HCT116 (cell line): Measurements from ENCODE around the gene EVI5L.

Source experiments
- ATF3 ChIP-seq: IDR thresholded peaks from 2 replicates; pipeline ENCODE4 v1.6.1; 2012
- CEBPB ChIP-seq: IDR thresholded peaks from 2 replicates; pipeline ENCODE4 v1.6.1; 2012; ENCODE audit warnings: low read depth
- EGR1 ChIP-seq: IDR thresholded peaks from 2 replicates; pipeline ENCODE4 v1.6.1; 2012; ENCODE audit warnings: low read depth
- EZH2 ChIP-seq: fragments of 200-600 bp; sonication (generic); IDR thresholded peaks from 2 replicates; pipeline ENCODE4 v1.6.1; 2017; ENCODE audit warnings: antibody characterized with exemption, mixed run types
- JUND ChIP-seq: IDR thresholded peaks from 2 replicates; pipeline ENCODE4 v1.6.1; 2012
- POLR2A ChIP-seq: IDR thresholded peaks from 2 replicates; pipeline ENCODE4 v1.7.0; 2011; ENCODE audit warnings: borderline replicate concordance; ENCODE audit not compliant: insufficient read depth, insufficient read length; ENCODE audit errors: extremely low read depth
- POLR2AphosphoS5 ChIP-seq: IDR thresholded peaks from 2 replicates; pipeline ENCODE4 v1.6.1; 2011; ENCODE audit warnings: mild to moderate bottlenecking, low read depth, low read length, moderate library complexity
- RAD21 ChIP-seq: IDR thresholded peaks from 2 replicates; pipeline ENCODE4 v1.6.1; 2012; ENCODE audit warnings: low read depth, mild to moderate bottlenecking
- SIN3A ChIP-seq: IDR thresholded peaks from 2 replicates; pipeline ENCODE4 v1.6.1; 2012; ENCODE audit warnings: low read depth
- YY1 ChIP-seq: IDR thresholded peaks from 2 replicates; pipeline ENCODE4 v1.6.1; 2011; ENCODE audit warnings: low read length, low read depth, moderate library complexity, mild to moderate bottlenecking; ENCODE audit not compliant: insufficient replicate concordance; ENCODE audit errors: extremely low read depth
- TF ChIP-seq, protein P1 (sequence below), 3 experiments: fragments of 200-600 bp in 1 of 3; sonication (generic) in 1 of 3; IDR thresholded peaks in 2 of 3; conservative IDR thresholded peaks in 1 of 3; 2 replicates each; pipeline ENCODE4 v1.5.1; 2012 to 2017; ENCODE audit warnings: low read depth in 2 of 3, low read length in 2 of 3, antibody characterized with exemption in 1 of 3, borderline replicate concordance in 1 of 3, control low read depth in 1 of 3, mild to moderate bottlenecking in 1 of 3, mixed read lengths in 1 of 3, mixed run types in 1 of 3, moderate library complexity in 1 of 3; ENCODE audit not compliant: insufficient read depth in 1 of 3
- TF ChIP-seq, protein P2 (sequence below): IDR thresholded peaks from 2 replicates; pipeline ENCODE4 v1.6.1; 2011; ENCODE audit warnings: mild to moderate bottlenecking, low read length, moderate library complexity; ENCODE audit not compliant: insufficient replicate concordance; ENCODE audit errors: extremely low read depth

- TF ChIP-seq EGR1 (no peak), RAD21 (no peak), ATF3 (no peak), EZH2 (no peak), YY1 (no peak), POLR2AphosphoS5 (no peak), JUND (no peak), SIN3A (no peak), POLR2A (no peak), CEBPB (no peak)
- TF ChIP-seq, protein P1, sequence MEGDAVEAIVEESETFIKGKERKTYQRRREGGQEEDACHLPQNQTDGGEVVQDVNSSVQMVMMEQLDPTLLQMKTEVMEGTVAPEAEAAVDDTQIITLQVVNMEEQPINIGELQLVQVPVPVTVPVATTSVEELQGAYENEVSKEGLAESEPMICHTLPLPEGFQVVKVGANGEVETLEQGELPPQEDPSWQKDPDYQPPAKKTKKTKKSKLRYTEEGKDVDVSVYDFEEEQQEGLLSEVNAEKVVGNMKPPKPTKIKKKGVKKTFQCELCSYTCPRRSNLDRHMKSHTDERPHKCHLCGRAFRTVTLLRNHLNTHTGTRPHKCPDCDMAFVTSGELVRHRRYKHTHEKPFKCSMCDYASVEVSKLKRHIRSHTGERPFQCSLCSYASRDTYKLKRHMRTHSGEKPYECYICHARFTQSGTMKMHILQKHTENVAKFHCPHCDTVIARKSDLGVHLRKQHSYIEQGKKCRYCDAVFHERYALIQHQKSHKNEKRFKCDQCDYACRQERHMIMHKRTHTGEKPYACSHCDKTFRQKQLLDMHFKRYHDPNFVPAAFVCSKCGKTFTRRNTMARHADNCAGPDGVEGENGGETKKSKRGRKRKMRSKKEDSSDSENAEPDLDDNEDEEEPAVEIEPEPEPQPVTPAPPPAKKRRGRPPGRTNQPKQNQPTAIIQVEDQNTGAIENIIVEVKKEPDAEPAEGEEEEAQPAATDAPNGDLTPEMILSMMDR (IDR thresholded peaks at IDR 0.05 in 2 of 3, conservative IDR thresholded peaks at IDR 0.05 in 1 of 3; ENCODE audit: borderline replicate concordance in 1 of 3, insufficient read depth in 1 of 3, low read depth in 2 of 3, low read length in 2 of 3): 0 out of 6 replicates have a peak, but pooled peaks of 1 of the 3 experiments have one; percentile 11
- TF ChIP-seq, protein P2, sequence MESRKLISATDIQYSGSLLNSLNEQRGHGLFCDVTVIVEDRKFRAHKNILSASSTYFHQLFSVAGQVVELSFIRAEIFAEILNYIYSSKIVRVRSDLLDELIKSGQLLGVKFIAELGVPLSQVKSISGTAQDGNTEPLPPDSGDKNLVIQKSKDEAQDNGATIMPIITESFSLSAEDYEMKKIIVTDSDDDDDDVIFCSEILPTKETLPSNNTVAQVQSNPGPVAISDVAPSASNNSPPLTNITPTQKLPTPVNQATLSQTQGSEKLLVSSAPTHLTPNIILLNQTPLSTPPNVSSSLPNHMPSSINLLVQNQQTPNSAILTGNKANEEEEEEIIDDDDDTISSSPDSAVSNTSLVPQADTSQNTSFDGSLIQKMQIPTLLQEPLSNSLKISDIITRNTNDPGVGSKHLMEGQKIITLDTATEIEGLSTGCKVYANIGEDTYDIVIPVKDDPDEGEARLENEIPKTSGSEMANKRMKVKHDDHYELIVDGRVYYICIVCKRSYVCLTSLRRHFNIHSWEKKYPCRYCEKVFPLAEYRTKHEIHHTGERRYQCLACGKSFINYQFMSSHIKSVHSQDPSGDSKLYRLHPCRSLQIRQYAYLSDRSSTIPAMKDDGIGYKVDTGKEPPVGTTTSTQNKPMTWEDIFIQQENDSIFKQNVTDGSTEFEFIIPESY: no peak
Observed at GRCh38 chr19:7908742-7909461, 78.9 kb downstream of the EVI5L start.
